Purkinje cell (primary cell): Measurements from ENCODE around the gene XRN2. TPM values are rescaled to one million over a fixed set of nuclear protein-coding genes. Genes with fewer than 3 reads are reported as not detected.

Experiments used
- polyA plus RNA-seq: library from polyadenylated mRNA; unstranded; fragments of >200 nt; fragmentation: Nextera tagmentation; gene quantifications from 2 replicates; pipeline ENCODE4 v1.2.1, GENCODE V29; 2014

The XRN2 gene
- 12.2 and 13.4 TPM in 2 replicates for polyA plus RNA-seq

DNA sequence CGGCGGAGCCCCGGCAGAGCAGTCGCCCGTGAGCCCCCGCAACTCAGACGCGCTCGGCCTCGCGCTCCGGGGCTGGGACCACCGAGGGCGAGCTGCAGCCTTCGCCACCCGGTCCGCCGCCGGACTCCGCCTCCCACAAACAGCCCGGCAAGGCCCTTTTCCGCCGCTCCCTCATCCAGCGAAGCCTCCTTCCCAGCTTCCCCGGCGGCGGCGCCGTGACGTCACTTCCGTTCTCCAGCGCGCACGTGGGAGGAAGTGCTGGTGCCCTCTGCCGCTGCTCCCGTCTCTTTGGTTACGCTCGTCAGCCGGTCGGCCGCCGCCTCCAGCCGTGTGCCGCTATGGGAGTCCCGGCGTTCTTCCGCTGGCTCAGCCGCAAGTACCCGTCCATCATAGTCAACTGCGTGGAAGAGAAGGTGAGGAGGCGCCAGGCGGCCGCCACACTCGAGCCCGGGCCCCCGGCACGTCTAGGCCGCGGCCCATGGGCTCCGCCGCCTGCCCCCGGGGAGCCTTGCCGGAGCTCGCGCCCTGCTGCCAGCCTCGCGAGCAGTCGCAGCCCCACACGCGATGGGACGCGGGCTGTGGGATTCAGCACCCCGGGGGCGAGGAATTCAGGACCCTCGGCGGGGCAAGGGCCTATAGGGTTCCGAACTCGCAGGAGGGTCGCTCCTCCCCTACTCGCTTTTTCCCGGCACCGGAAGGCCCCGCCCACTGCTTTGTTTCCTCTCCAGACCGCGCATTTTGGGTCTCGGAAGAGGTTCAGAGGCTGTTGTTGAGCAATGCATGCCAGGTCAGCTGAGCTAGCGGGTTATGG, at the start of gene XRN2:
XRN2 (plus strand) TSS at position 271 of the 811 bp plus-strand sequence; CDS start at position 339, 68 bp downstream.

GRCh38 chr20:21397341-21398108, 94.4 kb downstream of the XRN2 start, which contains the start of gene NKX2-4:
Gene NKX2-4, minus strand, starts transcription at chr20:21397526. Its CDS starts 127 bp downstream, at chr20:21397399.

Other genes starting within 250 kb of the XRN2 start
- gene LINC00237, start 197.0 kb upstream of the XRN2 start, polyA plus RNA-seq = not detected in 2 replicates
- 46.0 and 61.0 TPM in 2 replicates for gene KIZ, start 177.2 kb upstream of the XRN2 start, polyA plus RNA-seq
- gene NKX2-4, start 94.2 kb downstream of the XRN2 start, polyA plus RNA-seq = not detected in 2 replicates
- 0.69 and 2.0 TPM in 2 replicates for gene NKX2-2, start 210.7 kb downstream of the XRN2 start, polyA plus RNA-seq